ENCODE measurements around the gene MRPS18B. TPM values are rescaled to one million over a fixed set of nuclear protein-coding genes. Genes with fewer than 3 reads are reported as not detected.
A peak's percentile ranks its signal among the peaks of the same experiment; 100 is the strongest.

The MRPS18B gene
- total and polyA plus RNA-seq, 2 of the 4 experiments (the other 2 are of a cell fraction): 51.2 to 82.3 TPM

- H3K4me2 ChIP-seq (ENCODE audit: low read depth, low read length): peak within 1 kb of the TSS; percentile 93
- TF ChIP-seq CEBPB (IDR thresholded peaks at IDR 0.05; ENCODE audit: low read depth, low read length) (peak; percentile 81), FOS (IDR thresholded peaks at IDR 0.05; ENCODE audit: low read depth, low read length) (no peak), NFE2L2 (IDR thresholded peaks at IDR 0.05; ENCODE audit: low read depth, low read length) (no peak), MAZ (IDR thresholded peaks at IDR 0.05; ENCODE audit: borderline replicate concordance, low read depth, low read length) (peak; percentile 38; the same call in 1 of the 2 replicates)
- TF ChIP-seq, protein P1, sequence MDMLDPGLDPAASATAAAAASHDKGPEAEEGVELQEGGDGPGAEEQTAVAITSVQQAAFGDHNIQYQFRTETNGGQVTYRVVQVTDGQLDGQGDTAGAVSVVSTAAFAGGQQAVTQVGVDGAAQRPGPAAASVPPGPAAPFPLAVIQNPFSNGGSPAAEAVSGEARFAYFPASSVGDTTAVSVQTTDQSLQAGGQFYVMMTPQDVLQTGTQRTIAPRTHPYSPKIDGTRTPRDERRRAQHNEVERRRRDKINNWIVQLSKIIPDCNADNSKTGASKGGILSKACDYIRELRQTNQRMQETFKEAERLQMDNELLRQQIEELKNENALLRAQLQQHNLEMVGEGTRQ (IDR thresholded peaks at IDR 0.05; ENCODE audit: low read depth, low read length): no peak
- DNase-seq (peak; percentile 91), ATAC-seq (ENCODE audit: low read depth) (peak; percentile 90)
- no peaks in the 10 kb centered on the region for H3K4me1 ChIP-seq (ENCODE audit: control insufficient read depth, insufficient read depth, low read length)
- H3K36me3 ChIP-seq (ENCODE audit: control insufficient read depth, insufficient read depth, low read length): peaks cover 31% of the 10 kb centered on the region
- peak within 1 kb of the TSS; percentile 85 for H3K9ac ChIP-seq (ENCODE audit: low read depth, low read length)
- H3K9me1 ChIP-seq (ENCODE audit: insufficient read depth, low read length): no peaks in the 10 kb centered on the region; the same call in 1 of the 2 replicates
- peak within 1 kb of the TSS; percentile 49 for H3K14ac ChIP-seq (replicated peaks; ENCODE audit: low read depth, low read length)
- peak within 1 kb of the TSS; percentile 60 for H3K56ac ChIP-seq (ENCODE audit: extremely low read depth, insufficient read depth, low read length)
- no peaks in the 10 kb centered on the region for H3K9me3 ChIP-seq (ENCODE audit: control insufficient read depth, insufficient read depth, low read length)
- H2BK15ac ChIP-seq (ENCODE audit: low read depth, low read length): no peak within 1 kb of the TSS; the same call in 2 of the 3 replicates
- no peaks in the 10 kb centered on the region for H3K27me3 ChIP-seq (ENCODE audit: control insufficient read depth, insufficient read depth, low read length)
- intact Hi-C loops (cut with micrococcal nuclease) (no loop called here), in situ Hi-C loops (cut with MboI; ENCODE audit: low sequenced_read_pairs) (no loop called here), dilution Hi-C loops (cut with HindIII; ENCODE audit: low sequenced_read_pairs, unreplicated experiment) (no loop called here)
- peak within 1 kb of the TSS; percentile 86 for H3K27ac ChIP-seq (ENCODE audit: insufficient read depth, low read length)
- peak within 1 kb of the TSS; percentile 34 for H3K4ac ChIP-seq (ENCODE audit: low read depth, low read length)
- H4K91ac ChIP-seq (ENCODE audit: insufficient read depth, low read depth, low read length): peak within 1 kb of the TSS; percentile 68; the same call in 1 of the 2 replicates
- ChIA-PET POLR2A (ENCODE audit: unreplicated experiment) (interaction anchor here (0.6 kb wide), 5 partner anchors 18 to 215 kb away, joined by 4 to 10 read pairs (median 8); no protein-coding TSS in a partner anchor), CTCF (no interaction called here)
- peak within 1 kb of the TSS; percentile 75 for H4K5ac ChIP-seq (ENCODE audit: low read depth, low read length)
- peak within 1 kb of the TSS; percentile 99 for H2AFZ ChIP-seq (replicated peaks; ENCODE audit: low read length, poor library complexity)
- peak within 1 kb of the TSS; percentile 95 for H2AK9ac ChIP-seq (replicated peaks; ENCODE audit: low read depth, low read length, poor library complexity)
- peaks cover 4% of the 10 kb centered on the region; the same call in 1 of the 2 replicates for H4K20me1 ChIP-seq (ENCODE audit: insufficient read depth, low read length)
- peak within 1 kb of the TSS; percentile 61 for H3K23ac ChIP-seq (ENCODE audit: low read depth, low read length)
- no peak within 1 kb of the TSS for H2BK20ac ChIP-seq (ENCODE audit: low read depth, low read length)
- H3K18ac ChIP-seq (ENCODE audit: low read depth, low read length): peak within 1 kb of the TSS; percentile 1; the same call in 1 of the 2 replicates
- H3K4me3 ChIP-seq (ENCODE audit: insufficient read depth, low read depth, low read length): peak within 1 kb of the TSS; percentile 93
- H4K8ac ChIP-seq (ENCODE audit: low read depth in 2 of 2, low read length in 2 of 2): peak within 1 kb of the TSS; percentile 53 to 81; a peak in 3 of 4 replicates
- 9% methylated on average over 13 of the region's 37 CpGs; no CpG with 5 or more reads in 1 of the 2 experiments for WGBS, 2 experiments (ENCODE audit: extremely low coverage in 2 of 2, insufficient read length in 1 of 2)
- peak within 1 kb of the TSS; percentile 79 for H2BK5ac ChIP-seq (ENCODE audit: low read depth, low read length, poor library complexity, severe bottlenecking)
- no TSS peak for BruUV-seq (replicated peaks)
- no peak within 1 kb of the TSS for H2BK120ac ChIP-seq (ENCODE audit: low read depth, low read length)
- H2AK5ac ChIP-seq (ENCODE audit: low read depth, low read length): peak within 1 kb of the TSS; percentile 45
- peaks cover 13 to 40% of the 10 kb centered on the region in 2 experiments; a peak in 3 of 4 replicates for H3K79me1 ChIP-seq (ENCODE audit: low read depth in 1 of 2, low read length in 2 of 2)
These were observed 29.0 kb downstream of the MRPS18B start, which contains the start of gene C6orf136 for GRCh38 chr6:30646450-30647241. Gene C6orf136, plus strand, starts transcription at chr6:30647133. Its CDS starts 99 bp downstream, at chr6:30647232.

Data from IMR-90 (cell line).